GM19455 (cell line): Measurements from ENCODE around the gene TMEM191C.
"Not testable (repeated sequence)": the region's sequence is repeated elsewhere in the genome, so short reads cannot be mapped to it uniquely, and the experiment has no call there.

Experiments
- ATAC-seq: cut with Tn5 transposase; IDR thresholded peaks from one replicate; pipeline ENCODE4 v1.9.1; 2021; ENCODE audit not compliant: unreplicated experiment

Gene TMEM191C

DNA sequence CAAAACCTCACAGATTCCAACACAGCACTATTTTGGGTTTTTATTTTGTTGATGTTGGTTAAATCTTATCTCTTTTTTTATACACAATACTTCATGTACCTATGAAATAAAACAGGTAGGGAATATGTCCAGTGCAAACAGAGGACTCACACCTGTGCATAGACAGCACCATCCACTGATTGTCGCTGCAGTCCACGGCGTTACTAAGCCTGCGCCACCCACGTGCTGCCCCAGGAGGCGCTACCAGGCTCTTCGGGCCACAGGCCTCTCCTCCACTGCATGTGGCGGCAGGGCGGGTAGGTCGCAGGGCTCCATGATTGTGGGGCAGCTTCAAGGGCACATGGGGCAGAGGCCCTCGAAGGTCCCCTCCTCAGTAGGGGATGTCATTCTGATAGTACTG is 5.8 kb downstream of the TMEM191C start:
- not testable (repeated sequence) for ATAC-seq

DNA sequence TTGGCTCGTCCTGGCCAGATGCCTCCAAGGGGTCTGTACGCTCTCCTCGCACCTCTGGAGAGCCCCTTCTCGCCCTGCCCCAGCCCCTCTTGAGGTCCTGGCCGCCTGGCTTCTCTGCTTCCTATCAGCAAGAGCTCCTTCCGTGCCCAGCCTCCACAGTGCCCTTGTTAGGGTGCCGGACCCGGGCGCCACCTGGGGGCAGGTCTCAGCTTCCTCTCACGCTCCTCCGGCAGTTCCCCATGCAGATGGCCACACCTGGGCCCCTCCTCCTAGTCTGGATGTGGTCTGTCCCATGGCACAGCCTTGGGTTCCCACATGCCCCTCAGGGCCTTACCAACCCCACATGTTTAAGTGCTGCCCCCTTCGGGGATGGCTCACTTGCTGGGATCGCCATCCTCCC is 6.5 kb downstream of the TMEM191C start:
- ATAC-seq: not testable (repeated sequence)

DNA sequence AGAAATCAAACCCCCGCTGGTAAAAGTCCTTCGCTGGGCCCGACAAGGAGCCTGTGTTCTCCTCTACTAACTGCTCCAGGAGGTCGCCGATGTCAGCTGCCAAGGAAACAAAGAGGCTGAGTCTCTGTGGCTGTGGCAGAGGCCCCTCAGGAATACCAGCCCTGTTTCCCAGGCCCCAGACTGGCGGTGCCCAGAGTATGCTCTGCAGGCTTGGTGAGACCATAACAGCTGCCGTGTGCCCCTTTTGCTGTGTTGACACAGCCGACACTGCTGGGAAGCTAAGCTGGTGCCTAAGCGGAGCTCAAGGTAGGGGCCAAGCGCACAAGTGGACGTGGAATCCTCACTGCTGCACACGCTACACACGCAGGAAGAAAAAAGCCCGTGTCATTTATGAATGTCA is 16.9 kb downstream of the TMEM191C start:
- not testable (repeated sequence) for ATAC-seq

DNA sequence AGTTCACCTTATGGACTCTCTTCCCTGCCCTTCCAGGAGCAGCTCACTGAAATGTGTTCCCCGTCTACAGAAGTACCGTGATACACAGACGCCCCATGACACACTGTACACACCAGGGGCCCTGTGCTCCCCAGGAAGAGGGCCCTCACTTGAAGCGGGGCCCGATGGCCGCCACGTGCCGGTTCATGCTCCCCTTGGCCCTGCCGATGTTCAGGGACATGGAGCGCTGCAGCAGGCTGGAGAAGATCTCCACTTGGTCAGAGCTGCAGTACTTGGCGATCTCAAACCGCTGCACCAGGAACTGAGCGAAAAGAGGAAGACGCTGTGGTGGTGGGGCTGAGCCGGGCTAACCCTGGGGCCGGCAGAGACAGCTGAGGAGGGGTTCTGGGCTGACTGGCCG is 20.5 kb downstream of the TMEM191C start:
- not testable (repeated sequence) for ATAC-seq

DNA sequence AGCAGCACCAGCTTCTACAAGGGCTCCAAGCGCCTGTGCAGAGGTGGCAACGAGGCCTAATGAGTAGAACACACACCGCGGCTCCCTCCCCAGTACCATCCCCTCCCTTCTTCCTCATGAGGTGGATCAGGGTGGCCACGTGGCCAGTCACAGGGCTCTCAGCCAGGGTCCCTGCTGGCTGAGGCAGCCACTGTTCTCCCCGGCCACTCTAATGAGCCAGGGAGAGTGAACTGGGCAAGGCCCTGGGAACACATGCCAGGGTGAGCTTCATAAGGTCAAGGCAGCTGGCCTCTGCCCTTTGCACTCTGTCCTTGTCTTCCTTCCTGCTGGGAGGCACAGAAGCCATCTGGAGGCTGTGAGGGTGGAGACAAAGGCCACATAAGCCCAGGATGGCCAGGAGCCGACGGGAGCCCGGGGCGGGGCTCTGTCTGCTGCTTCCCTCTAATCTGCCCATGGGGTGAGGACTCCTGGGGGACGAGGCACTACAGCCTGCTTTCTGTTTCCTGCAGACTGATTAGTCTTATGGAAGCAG is 22.0 kb downstream of the TMEM191C start:
- not testable (repeated sequence) for ATAC-seq

DNA sequence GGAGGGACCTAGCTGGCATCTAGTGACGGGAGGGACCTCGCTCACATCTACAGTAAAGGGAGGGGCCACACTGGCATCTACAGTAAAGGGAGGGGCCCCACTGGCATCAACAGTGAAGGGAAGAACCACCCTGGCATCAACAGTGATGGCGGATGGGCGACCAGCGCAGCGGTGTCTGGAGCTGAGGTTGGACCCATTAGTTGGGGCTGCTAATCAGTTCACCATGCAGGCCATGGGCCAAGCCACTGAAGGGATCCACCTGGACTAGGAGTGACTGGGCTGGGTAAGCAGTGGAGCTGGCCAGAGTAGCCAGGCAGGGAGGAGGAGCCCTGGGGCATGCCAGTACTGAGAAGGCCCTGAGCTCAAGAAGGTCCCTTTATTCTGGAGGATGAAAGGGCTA is 23.4 kb downstream of the TMEM191C start:
- ATAC-seq: not testable (repeated sequence)

DNA sequence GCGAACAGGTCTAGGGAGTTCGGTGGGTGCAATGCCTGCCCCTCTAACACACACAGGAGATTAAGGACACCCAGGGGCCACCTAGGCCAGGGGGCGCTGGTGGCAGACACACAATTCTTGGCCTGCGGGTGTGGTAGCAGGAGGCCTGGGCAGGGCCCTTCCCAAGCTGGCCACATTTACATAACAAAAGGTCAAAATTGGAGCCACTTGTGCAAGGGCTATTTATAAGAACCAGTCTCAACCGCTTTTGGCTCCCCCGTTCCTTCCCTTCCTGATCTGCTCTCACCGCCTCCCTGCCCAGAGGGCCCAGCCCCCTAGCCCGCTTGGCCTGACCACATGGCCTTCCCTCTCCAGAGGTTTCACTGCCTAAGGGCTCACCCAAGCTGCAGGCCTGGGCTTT is 25.1 kb downstream of the TMEM191C start:
- not testable (repeated sequence) for ATAC-seq

DNA sequence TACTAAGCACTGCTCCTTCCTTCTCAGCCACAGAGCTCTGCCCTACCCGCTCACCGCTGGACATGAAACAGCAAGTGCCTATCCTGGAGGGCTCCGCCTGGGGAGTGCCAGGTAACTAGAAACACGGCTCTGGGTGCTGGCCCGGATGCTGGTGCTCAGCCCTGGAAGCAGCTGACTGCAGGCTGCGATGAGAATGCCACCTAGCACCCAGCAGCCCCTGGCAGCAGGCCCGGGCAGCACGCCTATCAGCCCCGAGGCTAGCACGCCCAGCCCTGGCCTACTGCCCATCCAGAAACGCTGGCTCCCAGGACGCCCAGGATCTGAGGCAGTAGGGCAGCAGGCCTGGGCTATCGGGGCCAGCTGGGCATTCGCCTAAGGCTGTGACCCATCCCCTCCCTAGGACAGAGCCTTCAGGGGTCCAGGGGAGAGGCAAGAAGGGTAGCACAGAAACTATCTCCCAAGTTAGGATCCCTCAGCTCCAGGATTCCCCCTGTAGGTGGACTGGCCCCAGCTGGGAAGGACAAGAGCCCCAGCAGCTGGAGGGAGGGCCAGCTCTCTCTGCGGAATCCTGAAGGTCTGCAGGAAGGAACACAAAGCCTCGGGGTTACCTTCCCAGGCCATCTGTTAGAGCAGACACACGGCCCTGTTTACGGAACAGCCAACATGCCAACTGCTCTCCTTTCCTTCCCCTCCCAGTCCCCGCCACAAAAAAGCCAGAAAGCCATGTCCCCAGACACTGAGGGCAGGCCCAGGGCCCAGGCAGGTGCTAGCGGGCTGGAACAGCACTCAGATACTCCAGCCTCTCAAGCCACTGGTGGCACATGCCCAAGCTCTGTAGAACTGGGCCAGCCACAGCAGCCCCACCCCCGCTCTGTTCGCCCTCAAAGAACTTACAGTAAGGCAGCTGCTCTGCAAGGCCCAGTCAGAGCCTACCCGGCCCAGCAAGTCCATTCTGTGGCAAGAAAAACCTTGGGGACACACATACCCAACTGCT is 26.9 kb downstream of the TMEM191C start:
- ATAC-seq: not testable (repeated sequence)

DNA sequence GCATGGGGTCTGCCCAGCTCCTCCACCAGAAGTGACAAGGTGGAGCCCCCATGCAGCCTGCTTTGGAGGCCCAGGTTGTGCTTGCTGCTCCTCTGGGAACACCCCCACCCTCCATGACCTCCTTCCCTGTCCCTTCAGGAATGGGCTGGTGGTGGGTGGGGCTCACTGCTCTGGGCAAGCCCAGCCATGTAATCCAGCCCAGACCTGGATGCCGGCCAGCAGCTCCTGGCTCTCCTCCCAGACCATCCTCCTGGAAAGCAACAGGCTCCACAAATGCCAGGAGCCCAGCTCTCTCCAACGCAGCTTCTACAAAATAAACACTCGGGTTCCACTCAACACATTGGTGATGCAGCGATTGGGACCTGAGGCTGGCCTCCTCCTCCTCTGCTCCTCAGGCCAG is 30.8 kb downstream of the TMEM191C start:
- ATAC-seq: not testable (repeated sequence)

DNA sequence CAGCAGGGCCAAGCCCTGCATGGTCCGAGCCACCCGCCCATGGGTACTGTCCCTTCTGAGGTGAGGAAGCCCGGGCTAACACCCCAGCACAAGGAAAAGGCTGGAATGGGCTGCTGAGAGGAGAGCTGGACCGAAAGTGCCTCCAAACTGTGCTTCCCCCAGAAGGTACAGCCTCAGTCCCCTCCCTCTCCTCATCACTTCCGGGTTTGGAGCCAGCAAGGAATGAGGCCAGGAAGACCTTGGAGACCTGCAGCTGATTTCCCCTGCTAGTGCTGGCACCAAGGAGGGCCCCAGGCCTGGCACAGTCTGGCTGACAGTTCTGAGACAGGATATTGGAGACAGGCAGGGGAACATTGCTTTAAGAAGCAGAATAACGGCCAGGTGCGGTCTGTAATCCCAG is 31.3 kb downstream of the TMEM191C start:
- ATAC-seq: not testable (repeated sequence)

DNA sequence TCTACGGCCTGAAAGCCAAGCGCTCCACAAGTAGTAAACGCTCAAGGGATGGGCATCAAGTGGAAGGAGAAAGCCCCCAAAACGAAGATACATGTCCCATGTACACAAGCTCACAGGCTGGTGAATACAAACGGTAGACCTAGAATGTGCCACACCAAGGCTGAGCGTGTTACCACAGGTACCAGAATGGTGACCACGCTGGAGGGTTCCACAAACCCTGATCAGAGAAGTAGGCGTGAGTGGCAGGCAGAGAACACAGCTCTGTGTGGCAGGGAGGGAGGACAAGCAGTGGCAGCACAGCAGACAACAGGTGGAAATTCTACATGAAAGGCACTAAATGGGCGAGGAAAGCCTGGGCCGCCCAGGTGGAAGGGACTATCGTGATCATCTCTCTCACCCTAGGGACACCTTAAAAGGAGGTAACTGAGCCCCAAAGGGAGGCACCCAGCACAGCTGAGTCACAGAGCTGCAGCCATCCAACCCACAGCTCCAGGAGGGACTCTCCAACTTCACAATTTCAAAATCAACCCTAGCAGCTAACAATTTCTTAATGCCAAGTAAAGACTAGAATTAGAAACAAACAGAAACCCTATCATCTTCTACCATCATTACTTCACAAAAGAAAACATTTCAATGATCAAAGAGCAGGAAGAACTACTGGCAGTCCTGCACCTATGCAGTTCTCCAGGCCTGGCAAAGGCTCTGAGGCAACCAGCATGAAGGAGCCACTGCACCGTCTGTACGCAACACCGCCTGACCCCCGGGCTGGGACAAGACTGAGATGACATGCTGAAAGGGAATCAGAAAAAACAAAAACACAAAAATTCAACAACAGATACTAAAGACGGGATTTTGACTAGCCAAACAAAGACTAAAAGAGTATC is 32.7 kb downstream of the TMEM191C start:
- ATAC-seq: not testable (repeated sequence)

DNA sequence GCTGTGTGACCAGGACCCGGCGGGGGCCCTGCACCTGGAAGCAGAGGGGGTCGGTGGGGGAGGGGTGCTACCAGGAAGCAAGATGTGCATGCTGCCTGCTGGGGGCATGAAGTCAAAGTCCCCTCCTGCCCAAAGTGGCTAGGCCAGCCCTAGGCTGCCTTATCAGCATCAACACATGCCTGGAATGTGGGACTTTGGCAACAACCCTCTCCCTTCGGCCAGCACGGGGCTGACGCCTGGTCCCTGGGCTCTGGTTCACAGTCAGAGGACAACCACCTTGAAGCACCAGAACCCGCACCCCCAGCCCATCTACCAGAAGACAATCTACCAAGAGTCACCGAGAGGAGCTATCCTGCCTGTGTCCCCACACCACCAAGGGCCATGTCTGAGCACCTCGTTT is 43.2 kb downstream of the TMEM191C start:
- not testable (repeated sequence) for ATAC-seq

DNA sequence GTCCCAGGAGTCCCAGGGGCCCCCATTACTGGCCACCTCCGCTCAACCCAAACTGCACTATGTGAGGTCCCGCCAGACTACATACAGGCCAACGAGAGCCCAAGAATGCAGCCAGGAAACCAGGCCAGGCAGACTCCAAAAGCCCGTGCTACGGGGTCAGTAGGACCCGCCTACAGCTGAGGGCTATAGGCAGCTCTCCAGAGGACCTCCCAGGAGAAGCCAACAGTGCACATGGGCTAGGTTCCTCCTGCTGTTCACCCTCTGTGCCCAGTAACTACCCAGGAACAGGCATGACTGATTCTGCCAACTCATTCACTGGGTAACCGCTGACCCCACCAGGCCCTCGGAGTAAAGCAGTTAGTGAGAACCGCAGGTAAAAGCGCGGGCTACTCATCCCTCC is 44.8 kb downstream of the TMEM191C start:
- ATAC-seq: not testable (repeated sequence)

DNA sequence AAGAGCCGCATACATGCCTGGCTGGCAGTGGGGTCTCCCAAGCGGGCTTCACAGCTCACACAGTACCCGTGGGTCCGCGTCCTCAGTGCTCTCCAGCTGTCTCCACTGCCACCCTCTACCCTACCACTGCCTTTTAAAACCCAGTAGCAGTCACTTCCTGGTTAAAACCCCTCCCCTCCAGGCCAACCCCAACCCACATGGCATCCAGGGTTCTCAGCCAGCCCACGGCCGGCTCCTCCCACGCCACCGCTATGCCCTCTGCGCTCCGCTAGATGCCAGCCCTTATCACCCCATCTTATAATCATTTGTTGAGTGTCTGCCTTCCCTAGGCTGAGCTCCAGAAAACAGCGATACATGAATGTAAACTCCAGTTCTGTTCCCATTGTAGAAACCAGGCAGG is 46.9 kb downstream of the TMEM191C start:
- ATAC-seq: not testable (repeated sequence)

DNA sequence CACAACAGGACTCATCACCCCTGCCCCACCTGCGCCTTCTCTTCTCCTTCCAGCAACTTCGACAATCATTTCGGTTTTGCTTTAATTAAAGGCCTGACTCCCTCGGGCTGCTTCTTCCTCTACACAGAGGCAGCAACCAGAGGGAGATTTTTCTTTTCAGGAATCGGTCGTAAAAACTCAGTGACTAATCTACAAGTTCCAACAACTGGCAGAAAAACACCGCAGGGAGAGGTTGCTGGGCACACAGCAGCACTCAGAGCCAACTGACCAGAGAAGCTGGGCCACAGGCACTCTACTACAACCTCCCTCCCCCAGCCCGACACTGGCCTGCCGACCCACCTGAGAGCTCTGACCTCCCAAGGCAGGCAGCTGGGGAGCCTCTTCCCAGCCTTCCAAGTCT is 48.0 kb downstream of the TMEM191C start:
- ATAC-seq: not testable (repeated sequence)

DNA sequence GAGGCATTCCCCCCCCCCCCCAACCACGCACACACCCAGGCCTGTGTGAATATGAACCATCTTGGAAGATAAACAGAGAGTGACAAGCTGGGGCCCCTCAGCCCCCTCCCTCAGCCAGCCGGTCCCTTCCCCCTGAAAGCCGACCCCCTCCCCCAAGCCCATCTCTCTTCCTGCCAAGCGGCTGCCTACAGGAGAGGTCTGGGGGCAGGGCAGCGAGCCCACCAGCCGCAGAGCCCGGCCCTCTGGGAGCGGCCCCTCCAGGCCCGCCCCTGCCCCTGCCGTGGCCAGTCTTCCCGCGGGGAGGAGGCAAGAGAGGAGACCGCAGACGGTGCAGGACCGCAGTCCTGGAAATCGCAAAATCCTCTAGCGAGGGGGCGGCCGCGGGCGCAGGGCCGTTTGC is 49.3 kb downstream of the TMEM191C start:
- ATAC-seq: not testable (repeated sequence)

DNA sequence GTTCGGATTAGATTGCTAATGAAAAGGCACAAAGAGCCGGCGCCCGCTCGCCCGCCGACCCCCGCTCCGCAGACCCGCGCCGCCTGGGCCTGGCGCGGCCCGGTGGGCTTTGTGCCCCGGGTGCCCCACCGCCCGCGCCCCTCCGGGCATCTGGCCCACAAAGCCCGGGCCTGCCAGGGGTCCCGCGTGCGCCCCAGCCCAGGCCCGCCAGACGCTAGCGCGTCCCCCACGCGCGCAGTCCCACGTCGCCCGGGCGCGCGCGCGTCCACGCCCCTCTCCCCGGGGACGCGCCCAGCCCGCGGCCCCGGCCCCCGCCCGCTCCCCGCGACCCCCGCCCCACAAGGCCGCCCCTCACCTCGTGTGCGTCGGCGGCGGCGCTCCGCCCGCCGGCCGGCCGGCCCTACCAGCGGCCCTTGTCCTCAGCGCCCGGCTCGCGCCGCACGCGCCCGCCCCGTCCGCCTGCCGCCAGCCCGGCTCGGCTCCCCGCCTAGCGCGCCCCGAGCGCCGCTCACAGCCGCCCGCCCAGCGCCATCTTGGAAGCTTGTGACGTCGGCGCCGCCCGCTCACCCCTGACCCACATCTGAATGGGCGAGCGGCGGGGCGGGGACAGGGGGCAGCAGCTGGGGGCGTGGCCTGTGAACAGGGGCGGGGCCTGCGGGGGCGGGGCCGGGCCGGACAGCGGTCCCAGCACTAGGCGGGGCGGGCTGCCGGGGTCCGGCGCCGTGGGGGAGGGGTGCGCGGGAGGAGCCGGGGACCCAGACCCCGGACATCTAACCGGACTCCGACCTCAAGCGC is 50.0 kb downstream of the TMEM191C start:
- ATAC-seq: peak; percentile 74
